ENCODE results near the gene KIAA0408.

KIAA0408 gene

GRCh38 chr6:127459231-127459641 lies at the start of gene KIAA0408:
KIAA0408 (minus strand) TSS chr6:127459389; CDS start chr6:127453981, 5,408 bp downstream.
- DNase-seq, result no peak

GRCh38 chr6:127506894-127507293 lies 47.7 kb upstream of the KIAA0408 start:
- DNase-seq, result no peak

DNA sequence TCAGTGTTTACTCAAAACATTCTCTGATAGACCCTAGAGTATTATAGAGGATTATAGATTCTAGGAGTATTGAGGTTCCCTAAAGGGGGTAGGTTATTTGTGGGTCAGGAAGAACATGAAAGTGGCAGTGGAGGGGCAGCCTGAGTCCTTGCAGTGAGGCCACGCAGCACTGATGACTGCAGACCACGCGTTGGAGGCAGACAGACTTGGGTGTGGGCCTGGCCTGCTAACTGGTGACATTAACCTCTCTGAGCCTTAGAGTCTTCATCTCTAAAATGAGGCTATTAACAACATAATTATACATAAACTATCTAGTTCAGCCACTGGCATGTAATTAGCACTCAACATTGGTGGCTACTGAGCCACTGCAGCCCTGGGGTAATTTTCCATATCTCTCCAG lies 43.8 kb upstream of the KIAA0408 start:
- no peak for DNase-seq

GRCh38 chr6:127497410-127497809 lies 38.2 kb upstream of the KIAA0408 start:
- no peak for DNase-seq

- no peak for DNase-seq
Observed at GRCh38 chr6:127496471-127496870, 37.3 kb upstream of the KIAA0408 start.

- no peak for DNase-seq
Observed at GRCh38 chr6:127494240-127494767, 35.1 kb upstream of the KIAA0408 start.

- no peak for DNase-seq
Observed at GRCh38 chr6:127489248-127489647, 30.1 kb upstream of the KIAA0408 start.

- no peak for DNase-seq
Observed at GRCh38 chr6:127486934-127487333, 27.7 kb upstream of the KIAA0408 start.

DNA sequence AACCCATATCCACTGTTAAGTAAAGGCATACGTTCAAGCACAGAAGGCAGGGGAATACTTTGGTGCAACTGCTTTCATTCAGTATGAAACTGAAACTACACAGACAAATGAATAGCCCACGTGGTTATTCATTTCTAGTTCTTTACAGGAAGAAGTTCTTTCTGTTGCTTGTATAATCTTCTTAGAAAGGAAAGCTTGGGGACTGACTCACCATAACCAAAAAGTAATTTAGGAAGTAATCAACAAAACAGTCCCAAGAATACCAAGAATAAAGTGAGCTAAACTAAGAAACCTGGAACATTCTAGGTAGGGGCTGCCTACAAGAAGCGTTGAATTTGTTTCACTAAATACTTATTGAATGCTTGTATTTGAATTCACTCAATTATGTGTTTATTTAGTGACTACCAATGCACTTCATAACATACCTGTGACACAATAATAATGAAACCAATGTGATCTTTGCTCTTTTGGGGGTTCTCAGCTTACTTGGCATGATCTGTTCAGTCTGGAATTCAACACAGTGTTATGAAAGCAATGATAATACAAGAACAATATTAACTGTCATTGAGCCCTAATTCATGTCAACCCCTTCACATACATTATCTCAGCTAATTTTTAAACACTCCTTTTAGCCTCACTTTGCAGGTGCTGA lies 25.1 kb upstream of the KIAA0408 start:
- DNase-seq, result no peak

- no peak for DNase-seq
Observed at GRCh38 chr6:127483399-127484055, 24.3 kb upstream of the KIAA0408 start.

DNA sequence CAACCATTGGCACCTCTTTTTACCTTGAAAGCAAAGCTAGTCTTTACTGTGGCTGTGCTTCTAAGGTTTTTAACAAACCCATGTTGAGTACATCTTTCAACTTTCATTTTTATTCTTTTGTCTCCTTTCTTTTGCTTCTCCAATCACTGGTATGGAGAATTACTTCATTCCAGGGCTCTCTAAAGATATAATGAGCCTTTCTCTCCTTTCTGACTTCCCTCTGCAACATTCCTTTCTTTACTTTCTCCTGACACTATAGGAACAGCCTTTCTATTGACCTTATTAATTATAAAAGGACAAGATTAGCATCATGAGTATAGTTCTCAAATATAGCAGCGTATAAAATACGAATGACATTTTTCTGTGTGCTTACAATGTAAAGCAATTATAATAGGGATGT lies 23.1 kb upstream of the KIAA0408 start:
- no peak for DNase-seq

- DNase-seq, result no peak
Observed at GRCh38 chr6:127481628-127482027, 22.4 kb upstream of the KIAA0408 start.

DNA sequence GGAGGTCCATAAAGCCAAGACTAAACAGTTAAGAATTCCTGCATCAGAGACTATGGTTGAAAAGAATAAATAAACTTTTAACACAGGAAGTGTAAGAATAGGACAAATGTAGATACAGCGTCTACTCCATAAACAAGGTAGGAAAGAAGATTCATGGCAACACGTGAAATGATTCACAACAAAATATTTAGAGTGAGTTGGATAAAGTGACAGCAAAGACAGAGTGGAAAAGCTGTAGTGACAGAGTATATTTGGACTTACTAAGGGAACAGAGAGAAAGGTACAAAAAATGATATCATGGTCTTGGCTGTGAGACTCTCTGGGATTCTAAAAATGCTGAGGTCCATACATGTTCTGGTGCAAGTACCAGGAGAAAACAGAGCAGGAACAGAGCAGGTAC lies 21.9 kb upstream of the KIAA0408 start:
- no peak for DNase-seq

DNA sequence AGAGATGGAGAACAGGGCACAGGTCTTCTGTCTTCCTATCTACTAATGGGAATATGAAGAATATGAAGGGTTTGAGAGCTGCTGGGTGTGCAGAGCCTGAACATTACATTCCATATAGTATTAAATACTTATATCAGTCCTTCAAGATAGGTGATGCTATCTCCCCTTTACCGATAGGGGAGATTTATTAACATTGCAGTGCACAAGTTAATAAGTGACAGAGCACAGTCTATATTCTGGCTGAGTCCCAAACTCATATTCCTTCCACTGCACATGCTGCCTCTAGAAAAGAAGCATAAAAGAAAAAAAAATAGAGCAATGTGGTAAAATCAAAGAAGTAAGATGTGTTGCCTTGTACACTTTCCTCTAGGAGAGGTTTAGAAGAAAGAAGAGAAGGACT lies 18.5 kb upstream of the KIAA0408 start:
- no peak for DNase-seq

- DNase-seq, result no peak
Observed at GRCh38 chr6:127475823-127476176, 16.6 kb upstream of the KIAA0408 start.

- no peak for DNase-seq
Observed at GRCh38 chr6:127475135-127475822, 16.1 kb upstream of the KIAA0408 start.

GRCh38 chr6:127471379-127472255 lies 12.4 kb upstream of the KIAA0408 start:
- no peak for DNase-seq

GRCh38 chr6:127468936-127469335 lies 9.7 kb upstream of the KIAA0408 start:
- DNase-seq, result no peak

GRCh38 chr6:127466416-127466815 lies 7.2 kb upstream of the KIAA0408 start:
- no peak for DNase-seq

DNA sequence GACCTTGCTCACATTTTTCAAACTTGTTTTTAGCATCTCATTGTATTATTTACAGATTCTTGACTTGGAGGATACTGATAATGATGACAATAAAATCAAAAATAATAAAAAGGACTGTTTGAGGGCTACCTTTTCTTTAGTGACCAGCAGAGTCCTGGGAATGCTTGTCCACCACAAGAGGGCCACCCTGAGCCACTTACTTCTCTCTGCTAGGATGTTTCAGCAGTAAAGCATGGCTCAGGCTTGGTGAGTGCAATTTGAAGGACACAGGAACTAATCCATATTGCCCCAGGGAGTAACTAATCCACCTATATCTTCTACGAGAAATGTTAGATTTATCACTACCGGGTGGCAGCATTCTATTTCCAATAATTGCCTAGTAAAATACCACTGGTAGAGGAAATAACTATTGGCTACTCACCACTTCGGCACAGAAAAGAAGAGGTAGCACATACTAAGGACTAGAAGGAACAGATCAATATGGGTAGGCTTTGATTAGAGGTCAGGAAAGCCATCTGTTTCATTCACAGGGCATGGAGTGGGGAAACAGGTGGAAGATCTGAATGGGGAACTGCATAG lies 5.8 kb upstream of the KIAA0408 start:
- no peak for DNase-seq

- no peak for DNase-seq
Observed at GRCh38 chr6:127464161-127464880, 5.1 kb upstream of the KIAA0408 start.

GRCh38 chr6:127463056-127463455 lies 3.9 kb upstream of the KIAA0408 start:
- DNase-seq, result no peak
